ACHN (cell line): Measurements from ENCODE around the gene CAPS.

Experiments
- DNase-seq: peaks from one replicate; pipeline ENCODE4 v3.0.0-alpha.2; 2015
- in situ Hi-C: cut with HindIII; loops from 2 replicates; pipeline ENCODE4 v1.10.0; 2017; ENCODE audit warnings: low sequenced_read_pairs, low pct_ligation_motif_present, low pct_unique_long_range_greater_than_20kb

CAPS gene

GRCh38 chr19:5890099-5890498 is 24.0 kb upstream of the CAPS start:
- no peak for DNase-seq
- in situ Hi-C loops = no loop called here

GRCh38 chr19:5891572-5891937 is 22.5 kb upstream of the CAPS start:
- in situ Hi-C loops = no loop called here
- DNase-seq = no peak

- DNase-seq = peak; percentile 42
- in situ Hi-C loops = no loop called here
Observed at GRCh38 chr19:5891938-5892771, 21.9 kb upstream of the CAPS start.

- in situ Hi-C loops = no loop called here
- DNase-seq = no peak
Observed at GRCh38 chr19:5892772-5893275, 21.2 kb upstream of the CAPS start.

- DNase-seq = no peak
- in situ Hi-C loops = no loop called here
Observed at GRCh38 chr19:5893296-5893903, 20.7 kb upstream of the CAPS start.

GRCh38 chr19:5893907-5894703 is 19.9 kb upstream of the CAPS start:
- DNase-seq = no peak
- in situ Hi-C loops = no loop called here

GRCh38 chr19:5894704-5895349 is 19.2 kb upstream of the CAPS start:
- no peak for DNase-seq

GRCh38 chr19:5895409-5895808 is 18.6 kb upstream of the CAPS start:
- in situ Hi-C loops = no loop called here
- DNase-seq = no peak

More at GRCh38 chr19:5894704-5895349, 19.2 kb upstream of the CAPS start:
- in situ Hi-C loops = no loop called here

GRCh38 chr19:5895890-5896289 is 18.2 kb upstream of the CAPS start:
- in situ Hi-C loops = no loop called here
- no peak for DNase-seq

GRCh38 chr19:5896365-5897076 is 17.5 kb upstream of the CAPS start:
- no peak for DNase-seq
- in situ Hi-C loops = no loop called here

GRCh38 chr19:5897189-5897969 is 16.7 kb upstream of the CAPS start:
- in situ Hi-C loops = no loop called here

GRCh38 chr19:5899728-5900526 is 14.1 kb upstream of the CAPS start:
- DNase-seq = no peak
- in situ Hi-C loops = no loop called here

More at GRCh38 chr19:5897189-5897969, 16.7 kb upstream of the CAPS start:
- no peak for DNase-seq

- in situ Hi-C loops = no loop called here
- no peak for DNase-seq
Observed at GRCh38 chr19:5900976-5901375, 13.1 kb upstream of the CAPS start.

- in situ Hi-C loops = no loop called here
- peak; percentile 38 for DNase-seq
Observed at GRCh38 chr19:5903056-5903623, 10.9 kb upstream of the CAPS start.

GRCh38 chr19:5903624-5904351 is 10.3 kb upstream of the CAPS start, which contains the start of gene NDUFA11:
Gene NDUFA11 (minus strand): TSS chr19:5903790. CDS start chr19:5903708, 82 bp downstream.
- in situ Hi-C loops = no loop called here
- DNase-seq = peak; percentile 92
